Neural cell (in vitro differentiated cells): ENCODE results near the gene PMM2. TPM values are rescaled to one million over a fixed set of nuclear protein-coding genes. Genes with fewer than 3 reads are reported as not detected.

Experiments
- H2AFZ ChIP-seq: fragments of 200-600, 300-800 bp; sonication (generic), shearing (Covaris generic); 2 replicates; pipeline ENCODE4 v1.6.0; 2014; ENCODE audit warnings: low read depth, mild to moderate bottlenecking, antibody characterized with exemption, low read length, moderate library complexity
- H3F3A ChIP-seq: fragments of 200-600 bp; shearing (Covaris generic); 2 replicates; pipeline ENCODE4 v1.6.1; 2016; ENCODE audit warnings: mild to moderate bottlenecking, moderate library complexity, mixed read lengths, antibody characterized with exemption, low read length; ENCODE audit not compliant: insufficient read depth, poor library complexity, severe bottlenecking
- H3K27ac ChIP-seq: fragments of 200-600, 300-800 bp; sonication (generic), shearing (Covaris generic); 2 replicates; pipeline ENCODE4 v1.5.1; 2014; ENCODE audit warnings: mild to moderate bottlenecking, low read length, moderate library complexity
- H3K27me3 ChIP-seq: fragments of 300-800, 200-600 bp; sonication (generic), shearing (Covaris generic); 2 replicates; pipeline ENCODE4 v1.6.0; 2014; ENCODE audit warnings: mild to moderate bottlenecking, low read depth, low read length, moderate library complexity; ENCODE audit not compliant: insufficient read depth
- H3K36me3 ChIP-seq: fragments of 300-800, 200-600 bp; sonication (generic), shearing (Covaris generic); 2 replicates; pipeline ENCODE4 v1.5.1; 2014; ENCODE audit warnings: mild to moderate bottlenecking, antibody characterized with exemption, low read length, moderate library complexity; ENCODE audit not compliant: insufficient read depth
- H3K4me2 ChIP-seq: fragments of 300-800, 200-600 bp; sonication (generic), shearing (Covaris generic); 2 replicates; pipeline ENCODE4 v1.6.0; 2014; ENCODE audit warnings: mild to moderate bottlenecking, low read length
- H3K4me3 ChIP-seq: fragments of 300-800, 200-600 bp; sonication (generic), shearing (Covaris generic); 2 replicates; pipeline ENCODE4 v1.5.1; 2014; ENCODE audit warnings: mild to moderate bottlenecking, low read length, moderate library complexity
- H3K79me2 ChIP-seq: fragments of 200-600 bp; shearing (Covaris generic); replicated peaks from 2 replicates; pipeline ENCODE4 v1.6.0; 2014; ENCODE audit warnings: mild to moderate bottlenecking, low read length, moderate library complexity; ENCODE audit not compliant: insufficient read depth
- H3K9ac ChIP-seq: fragments of 300-800, 200-600 bp; sonication (generic), shearing (Covaris generic); 2 replicates; pipeline ENCODE4 v1.6.1; 2016; ENCODE audit warnings: mild to moderate bottlenecking, low read length, mixed read lengths
- H3K9me2 ChIP-seq: fragments of 200-600 bp; shearing (Covaris generic); 2 replicates; pipeline ENCODE4 v1.6.1; 2016; ENCODE audit warnings: mild to moderate bottlenecking, low read length, mixed read lengths; ENCODE audit not compliant: insufficient read depth
- H3K9me3 ChIP-seq: fragments of 200-600, 300-800 bp; sonication (generic), shearing (Covaris generic); 2 replicates; pipeline ENCODE4 v1.6.1; 2016; ENCODE audit warnings: mild to moderate bottlenecking, mixed run types, low read length, moderate library complexity, mixed read lengths
- H4K20me1 ChIP-seq: fragments of 200-600 bp; shearing (Covaris generic); 2 replicates; pipeline ENCODE4 v1.6.1; 2016; ENCODE audit warnings: mild to moderate bottlenecking, mixed run types; ENCODE audit not compliant: insufficient read depth
- CTCF ChIP-seq: fragments of 450-650 bp; IDR thresholded peaks from 2 replicates; pipeline ENCODE4 v1.5.1; 2014; ENCODE audit warnings: antibody characterized with exemption, mild to moderate bottlenecking, moderate library complexity; ENCODE audit not compliant: poor library complexity, severe bottlenecking
- EP300 ChIP-seq: fragments of 450-650 bp; conservative IDR thresholded peaks from 2 replicates; pipeline ENCODE4 v1.6.1; 2014; ENCODE audit warnings: antibody characterized with exemption, mild to moderate bottlenecking, moderate library complexity; ENCODE audit not compliant: poor library complexity, severe bottlenecking
- EZH2 ChIP-seq: fragments of 200-600, 300-800 bp; shearing (Covaris generic), sonication (generic); IDR thresholded peaks from 2 replicates; pipeline ENCODE4 v1.6.1; 2014; ENCODE audit warnings: antibody characterized with exemption, low read length, borderline replicate concordance, mild to moderate bottlenecking; ENCODE audit not compliant: insufficient read depth, poor library complexity, severe bottlenecking
- MXI1 ChIP-seq: fragments of 450-650 bp; conservative IDR thresholded peaks from 2 replicates; pipeline ENCODE4 v1.6.1; 2014; ENCODE audit warnings: antibody characterized with exemption, mild to moderate bottlenecking; ENCODE audit not compliant: poor library complexity, severe bottlenecking
- POLR2AphosphoS5 ChIP-seq: IDR thresholded peaks from 2 replicates; pipeline ENCODE4 v1.6.1; 2012
- RAD21 ChIP-seq: fragments of 450-650 bp; conservative IDR thresholded peaks from 2 replicates; pipeline ENCODE4 v1.6.1; 2014; ENCODE audit warnings: antibody characterized with exemption, mild to moderate bottlenecking, moderate library complexity
- SMC3 ChIP-seq: fragments of 450-650 bp; conservative IDR thresholded peaks from 2 replicates; pipeline ENCODE4 v1.6.1; 2014; ENCODE audit warnings: antibody characterized with exemption, mild to moderate bottlenecking, moderate library complexity; ENCODE audit not compliant: poor library complexity
- polyA plus RNA-seq: library from polyadenylated mRNA; depleted of rRNA; stranded (reverse); fragments of >200 nt; gene quantifications from 2 replicates; pipeline ENCODE4 v1.2.3, GENCODE V29; 2014

The PMM2 gene
- polyA plus RNA-seq, 1 donor from 2014 or later: 20.2 TPM

- H3K27me3 ChIP-seq: no peaks in the 10 kb centered on the region
- H3K79me2 ChIP-seq: no peaks in the 10 kb centered on the region
These were observed 21.0 kb downstream of the PMM2 start for GRCh38 chr16:8818504-8819270.

DNA sequence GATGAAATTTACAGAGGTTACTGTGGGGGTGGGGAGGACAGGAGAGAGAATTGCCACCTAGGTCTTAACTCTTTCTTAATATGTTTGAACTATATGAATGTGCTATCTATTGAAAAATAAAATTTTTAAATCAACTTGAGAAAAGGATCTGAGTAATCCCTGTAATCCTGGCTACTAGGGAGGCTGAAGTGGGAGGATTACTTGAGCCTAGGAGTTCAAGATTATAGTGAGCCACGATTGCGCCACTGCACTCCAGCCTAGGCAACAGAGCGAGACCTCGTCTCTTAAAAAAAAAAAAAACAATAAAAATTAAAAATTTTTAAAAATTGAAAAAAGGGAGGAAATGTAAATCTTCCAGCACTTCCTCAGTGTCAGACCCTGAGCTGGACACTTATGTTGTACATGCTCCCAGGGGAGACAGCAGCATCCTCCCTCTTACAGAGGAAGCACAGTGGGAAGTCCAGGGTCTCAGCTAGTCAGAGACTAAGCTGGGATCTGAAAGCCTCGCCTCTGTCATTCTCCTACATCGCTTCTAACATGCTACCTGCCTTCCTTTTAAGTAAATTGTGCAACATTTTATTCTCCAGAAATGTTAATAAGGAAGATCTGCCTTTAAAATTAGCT lies 21.9 kb downstream of the PMM2 start:
- TF ChIP-seq RAD21: no peak
- TF ChIP-seq MXI1: no peak
- no peak for TF ChIP-seq EZH2
- TF ChIP-seq POLR2AphosphoS5: no peak
- no peaks in the 10 kb centered on the region for H3K9me2 ChIP-seq
- no peaks in the 10 kb centered on the region for H3F3A ChIP-seq
- H3K27me3 ChIP-seq: no peaks in the 10 kb centered on the region
- H3K4me2 ChIP-seq: no peak overlapping the region
- H3K9ac ChIP-seq: no peak overlapping the region
- no peaks in the 10 kb centered on the region for H4K20me1 ChIP-seq
- peaks cover 4% of the 10 kb centered on the region for H3K36me3 ChIP-seq
- H3K27ac ChIP-seq: no peak overlapping the region
- no peak overlapping the region for H2AFZ ChIP-seq
- no peaks in the 10 kb centered on the region for H3K9me3 ChIP-seq
- H3K4me3 ChIP-seq: no peak overlapping the region
- H3K79me2 ChIP-seq: no peaks in the 10 kb centered on the region

More at GRCh38 chr16:8818504-8819270, 21.0 kb downstream of the PMM2 start:
- H3K9me2 ChIP-seq: no peaks in the 10 kb centered on the region
- H4K20me1 ChIP-seq: no peaks in the 10 kb centered on the region
- H3K36me3 ChIP-seq: peaks cover 4% of the 10 kb centered on the region
- no peaks in the 10 kb centered on the region for H3K9me3 ChIP-seq
- no peak overlapping the region for H3K27ac ChIP-seq
- no peak overlapping the region for H3K4me2 ChIP-seq
- no peak for TF ChIP-seq RAD21
- no peak for TF ChIP-seq CTCF
- no peak for TF ChIP-seq MXI1
- no peak for TF ChIP-seq POLR2AphosphoS5
- no peak for TF ChIP-seq EP300
- H2AFZ ChIP-seq: no peak overlapping the region
- no peaks in the 10 kb centered on the region for H3F3A ChIP-seq
- no peak overlapping the region for H3K4me3 ChIP-seq
- H3K9ac ChIP-seq: no peak overlapping the region

DNA sequence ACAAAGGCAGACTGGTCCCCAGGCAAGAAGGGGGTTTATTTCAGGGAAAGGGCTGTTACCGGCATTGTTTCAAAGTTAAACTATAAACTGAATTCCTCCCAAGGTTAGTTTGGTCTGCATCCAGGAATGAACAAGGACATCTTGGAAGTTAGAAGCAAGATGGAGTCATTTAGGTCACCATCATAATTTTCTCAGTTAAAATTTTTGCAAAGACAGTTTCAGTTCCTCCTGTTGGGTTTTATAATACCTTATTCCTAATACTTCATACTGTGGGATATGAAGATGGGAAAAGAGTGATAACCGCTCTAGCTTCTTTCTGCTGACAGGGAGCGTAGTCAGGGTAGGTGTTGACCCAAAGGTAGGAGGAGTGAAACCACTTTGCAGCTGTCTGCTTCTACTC lies 24.8 kb downstream of the PMM2 start:
- no peaks in the 10 kb centered on the region for H3K9me3 ChIP-seq
- H3K27me3 ChIP-seq: no peaks in the 10 kb centered on the region
- no peak overlapping the region for H3K4me3 ChIP-seq
- no peaks in the 10 kb centered on the region for H3F3A ChIP-seq
- H3K36me3 ChIP-seq: peaks cover 1% of the 10 kb centered on the region
- no peak overlapping the region for H3K9ac ChIP-seq
- no peaks in the 10 kb centered on the region for H3K79me2 ChIP-seq
- H4K20me1 ChIP-seq: no peaks in the 10 kb centered on the region
- no peak overlapping the region for H2AFZ ChIP-seq
- no peak for TF ChIP-seq SMC3
- no peaks in the 10 kb centered on the region for H3K9me2 ChIP-seq
- no peak overlapping the region for H3K27ac ChIP-seq
- H3K4me2 ChIP-seq: no peak overlapping the region
